BJ (cell line): ENCODE measurements around the gene FBXL14. TPM values are rescaled to one million over a fixed set of nuclear protein-coding genes. Genes with fewer than 3 reads are reported as not detected.
A peak's percentile ranks its signal among the peaks of the same experiment; 100 is the strongest.

Source experiments
- CTCF ChIA-PET: fragments of 350-600 bp; formaldehyde crosslinking; extraction: SDS; loops from one replicate; lab custom pipeline; 2021; ENCODE audit warnings: antibody characterized with exemption, inconsistent platforms; lab: Yijun Ruan, JAX
- POLR2A ChIA-PET: fragments of 300-600 bp; sonication (Branson Sonifier 250); formaldehyde crosslinking; extraction: SDS; loops from one replicate; lab custom pipeline; 2021; ENCODE audit warnings: antibody characterized with exemption; lab: Charles Lee
- DNase-seq: peaks from one replicate; pipeline ENCODE4 v3.0.0-alpha.2; 2011; ENCODE audit warnings: low read depth
- H3K27me3 ChIP-seq: 2 replicates; pipeline ENCODE4 v1.6.0; 2011; ENCODE audit warnings: low read length; ENCODE audit not compliant: control insufficient read depth, insufficient read depth
- H3K36me3 ChIP-seq: 2 replicates; pipeline ENCODE4 v1.5.1; 2011; ENCODE audit warnings: low read length; ENCODE audit not compliant: control insufficient read depth, insufficient read depth
- H3K4me3 ChIP-seq: 2 replicates; pipeline ENCODE4 v1.5.1; 2011; ENCODE audit warnings: low read depth, mild to moderate bottlenecking, control low read depth, low read length
- polyA plus RNA-seq: library from polyadenylated mRNA; depleted of rRNA; stranded (reverse); fragments of >200 nt; gene quantifications from 2 replicates; pipeline ENCODE4 v1.2.3, GENCODE V29; 2011
- TF ChIP-seq, protein P1 (sequence below): IDR thresholded peaks from 2 replicates; pipeline ENCODE4 v1.5.1; 2011; ENCODE audit warnings: low read depth, mild to moderate bottlenecking, control low read depth, inconsistent platforms, low read length, moderate library complexity; ENCODE audit not compliant: insufficient read depth

The FBXL14 gene
- polyA plus RNA-seq, 1 experiment, result 9.4 TPM

DNA sequence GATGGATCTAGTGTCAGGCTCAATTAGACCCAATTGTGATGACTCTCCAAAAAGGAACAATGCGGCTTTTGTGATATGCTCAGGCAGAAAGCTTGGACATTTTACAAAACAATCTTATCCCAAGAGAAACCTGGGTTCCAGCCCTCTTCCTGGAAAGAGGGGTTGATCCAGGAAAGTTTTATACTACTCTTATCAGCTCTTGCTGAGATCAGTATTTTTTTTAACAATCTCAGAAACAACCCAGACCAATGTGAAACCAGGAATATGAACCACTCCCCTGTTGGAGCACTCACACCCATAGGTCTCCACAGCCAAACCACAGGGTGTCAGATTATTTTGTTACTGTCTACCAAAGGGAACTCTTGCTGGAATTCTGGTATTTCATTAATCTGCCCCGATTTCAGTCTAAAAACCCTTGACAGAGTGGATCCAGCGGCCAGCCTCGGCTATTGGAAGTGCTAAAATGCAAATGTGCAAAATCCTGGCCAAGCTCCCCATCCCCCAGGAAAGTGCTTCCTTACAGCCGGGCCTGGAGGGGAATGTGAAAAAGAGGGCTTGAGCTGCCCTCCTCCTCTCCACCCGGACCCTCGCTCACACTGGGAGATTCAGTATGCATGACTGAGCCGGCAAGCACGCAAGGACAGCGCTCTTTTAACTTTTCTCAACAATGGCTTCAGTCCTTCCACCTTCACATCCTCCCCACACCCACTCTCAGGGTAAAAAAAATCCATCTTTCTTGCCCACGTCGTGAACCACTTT, 4.0 kb downstream of the FBXL14 start:
- no peak for DNase-seq
- ChIA-PET CTCF (interaction anchor here (0.6 to 1.5 kb wide), 2 partner anchors 391 to 472 kb away, joined by 3 to 8 read pairs; no protein-coding TSS in a partner anchor), POLR2A (no interaction called here)
- TF ChIP-seq, protein P1, sequence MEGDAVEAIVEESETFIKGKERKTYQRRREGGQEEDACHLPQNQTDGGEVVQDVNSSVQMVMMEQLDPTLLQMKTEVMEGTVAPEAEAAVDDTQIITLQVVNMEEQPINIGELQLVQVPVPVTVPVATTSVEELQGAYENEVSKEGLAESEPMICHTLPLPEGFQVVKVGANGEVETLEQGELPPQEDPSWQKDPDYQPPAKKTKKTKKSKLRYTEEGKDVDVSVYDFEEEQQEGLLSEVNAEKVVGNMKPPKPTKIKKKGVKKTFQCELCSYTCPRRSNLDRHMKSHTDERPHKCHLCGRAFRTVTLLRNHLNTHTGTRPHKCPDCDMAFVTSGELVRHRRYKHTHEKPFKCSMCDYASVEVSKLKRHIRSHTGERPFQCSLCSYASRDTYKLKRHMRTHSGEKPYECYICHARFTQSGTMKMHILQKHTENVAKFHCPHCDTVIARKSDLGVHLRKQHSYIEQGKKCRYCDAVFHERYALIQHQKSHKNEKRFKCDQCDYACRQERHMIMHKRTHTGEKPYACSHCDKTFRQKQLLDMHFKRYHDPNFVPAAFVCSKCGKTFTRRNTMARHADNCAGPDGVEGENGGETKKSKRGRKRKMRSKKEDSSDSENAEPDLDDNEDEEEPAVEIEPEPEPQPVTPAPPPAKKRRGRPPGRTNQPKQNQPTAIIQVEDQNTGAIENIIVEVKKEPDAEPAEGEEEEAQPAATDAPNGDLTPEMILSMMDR, result no peak
- Histone ChIP-seq H3K36me3 (peaks cover 8% of the 10 kb centered on the region), H3K4me3 (peak overlapping the region; percentile 14; the same call in 1 of the 2 replicates), H3K27me3 (no peaks in the 10 kb centered on the region)

DNA sequence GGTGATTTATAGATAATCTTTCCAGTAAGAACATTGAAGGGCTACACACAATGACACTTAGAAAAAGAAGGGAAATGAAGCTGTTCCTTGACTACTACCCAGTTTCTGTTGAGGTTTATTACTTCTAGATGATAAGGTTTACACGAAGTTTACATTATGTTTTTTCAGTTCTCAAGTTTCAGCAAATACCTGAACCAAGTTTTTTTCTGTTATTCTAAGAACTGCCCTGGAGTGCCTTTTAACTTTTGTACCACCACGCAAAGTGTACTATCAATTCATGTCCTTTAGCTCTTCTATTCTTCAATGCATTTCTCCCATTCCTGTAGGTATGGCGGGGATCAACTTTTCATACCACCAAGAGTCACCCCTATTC, 5.8 kb downstream of the FBXL14 start:
- Histone ChIP-seq H3K36me3 (peaks cover 8% of the 10 kb centered on the region), H3K4me3 (no peak overlapping the region), H3K27me3 (no peaks in the 10 kb centered on the region)
- ChIA-PET CTCF (interaction anchor here (0.9 to 1.9 kb wide), 3 partner anchors 16 to 470 kb away, joined by 3 to 14 read pairs (median 4); no protein-coding TSS in a partner anchor), POLR2A (no interaction called here)
- no peak for DNase-seq
- TF ChIP-seq, protein P1, result no peak

DNA sequence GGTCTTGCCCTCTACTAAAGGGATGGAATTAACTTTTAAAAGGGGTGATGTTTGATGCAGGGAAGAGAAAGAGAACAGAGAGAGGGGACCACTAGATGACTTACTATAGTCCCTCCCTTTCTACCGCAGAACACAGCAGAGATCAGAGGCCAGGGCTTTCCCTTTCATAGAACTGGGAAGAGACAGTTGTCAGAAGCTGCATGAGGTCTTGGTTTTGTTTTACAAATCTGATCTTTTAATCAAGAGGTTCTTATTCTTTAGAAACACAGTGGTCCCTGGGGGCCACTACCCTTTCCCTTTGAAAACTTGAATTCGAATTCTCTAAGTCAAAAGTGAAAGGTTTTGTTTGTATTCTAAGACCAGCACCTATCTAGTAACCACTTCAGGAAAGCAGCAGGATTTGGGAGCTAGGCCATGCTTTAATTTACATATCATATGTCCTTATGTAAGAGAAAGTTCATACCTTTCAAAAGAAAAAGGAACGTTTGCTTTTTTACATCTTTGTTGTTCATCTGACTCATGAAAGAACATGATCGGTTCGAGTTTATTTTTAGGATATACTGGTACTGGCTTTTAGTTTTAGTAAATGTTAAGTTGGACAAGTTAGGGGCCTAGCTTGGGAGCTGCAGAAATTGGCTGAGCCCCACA, 6.3 kb downstream of the FBXL14 start:
- TF ChIP-seq, protein P1, result no peak
- ChIA-PET POLR2A (no interaction called here), CTCF (interaction anchor here (1.3 to 1.9 kb wide), 2 partner anchors 17 to 470 kb away, joined by 3 to 14 read pairs; no protein-coding TSS in a partner anchor)
- H3K4me3 ChIP-seq, result no peak overlapping the region
- H3K36me3 ChIP-seq, result peaks cover 6% of the 10 kb centered on the region
- H3K27me3 ChIP-seq, result no peaks in the 10 kb centered on the region
- no peak for DNase-seq

DNA sequence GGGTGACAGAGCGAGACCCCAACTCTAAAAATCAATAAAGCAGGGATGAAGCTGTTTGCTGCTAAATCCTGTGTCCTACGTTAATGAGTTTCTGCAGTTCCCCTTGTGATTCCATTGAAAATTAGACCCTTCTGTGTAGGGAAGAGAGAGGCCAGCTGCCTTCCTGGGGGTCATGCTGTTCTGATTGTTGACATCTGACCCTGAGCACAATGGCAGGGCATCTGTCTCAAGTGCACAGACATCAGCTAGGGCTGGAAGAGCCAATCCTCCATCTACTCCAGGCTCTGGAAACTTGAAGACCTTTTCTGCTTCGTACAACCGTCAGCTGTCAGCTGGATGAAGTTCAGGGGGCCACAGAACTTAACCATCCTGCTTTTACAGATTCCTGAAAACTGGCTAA, 10.1 kb downstream of the FBXL14 start:
- DNase-seq, result no peak
- POLR2A ChIA-PET, result no interaction called here

More for the DNA sequence above, 10.1 kb downstream of the FBXL14 start:
- CTCF ChIA-PET, result interaction anchor here (0.5 to 4.8 kb wide), 18 partner anchors 9 to 862 kb away, joined by 3 to 85 read pairs (median 5); partner anchors contain the start of gene RAD52
- no peak overlapping the region for H3K4me3 ChIP-seq
- no peaks in the 10 kb centered on the region for H3K36me3 ChIP-seq
- no peaks in the 10 kb centered on the region for H3K27me3 ChIP-seq
- TF ChIP-seq, protein P1, result no peak
